HS-27A (cell line): ENCODE data around the gene MIGA2.
"Not testable (repeated sequence)": the region's sequence is repeated elsewhere in the genome, so short reads cannot be mapped to it uniquely, and the experiment has no call there.

Experiments used
- DNase-seq: peaks from one replicate; pipeline ENCODE4 v3.0.0-alpha.2; 2012; ENCODE audit warnings: low read depth, missing footprints

The MIGA2 gene

GRCh38 chr9:129011761-129012181 lies 24.7 kb upstream of the MIGA2 start:
- no peak for DNase-seq

- DNase-seq: no peak
Observed at GRCh38 chr9:129012343-129012742, 24.1 kb upstream of the MIGA2 start.

- DNase-seq: no peak
Observed at GRCh38 chr9:129012893-129013448, 23.5 kb upstream of the MIGA2 start.

- DNase-seq: no peak
Observed at GRCh38 chr9:129013674-129014073, 22.8 kb upstream of the MIGA2 start.

- DNase-seq: no peak
Observed at GRCh38 chr9:129014124-129014523, 22.3 kb upstream of the MIGA2 start.

GRCh38 chr9:129014608-129015007 lies 21.8 kb upstream of the MIGA2 start:
- no peak for DNase-seq

GRCh38 chr9:129021091-129021490 lies 15.3 kb upstream of the MIGA2 start:
- DNase-seq: no peak

GRCh38 chr9:129022037-129022436 lies 14.4 kb upstream of the MIGA2 start:
- DNase-seq: no peak

GRCh38 chr9:129023036-129023907 lies 13.2 kb upstream of the MIGA2 start:
- DNase-seq: no peak

GRCh38 chr9:129023908-129024233 lies 12.6 kb upstream of the MIGA2 start:
- no peak for DNase-seq

- DNase-seq: no peak
Observed at GRCh38 chr9:129026442-129027223, 9.8 kb upstream of the MIGA2 start.

- DNase-seq: no peak
Observed at GRCh38 chr9:129027224-129027684, 9.2 kb upstream of the MIGA2 start.

GRCh38 chr9:129027685-129028191 lies 8.7 kb upstream of the MIGA2 start:
- no peak for DNase-seq

GRCh38 chr9:129028192-129028966 lies 8.0 kb upstream of the MIGA2 start, which contains the start of gene SH3GLB2:
TSS of gene SH3GLB2 (minus strand) at chr9:129028331. CDS start at chr9:129028154, 177 bp downstream.
- DNase-seq: peak; percentile 66

- no peak for DNase-seq
Observed at GRCh38 chr9:129030191-129030590, 6.2 kb upstream of the MIGA2 start.

GRCh38 chr9:129031514-129031913 lies 4.9 kb upstream of the MIGA2 start:
- DNase-seq: no peak

GRCh38 chr9:129032541-129033159 lies 3.8 kb upstream of the MIGA2 start:
- DNase-seq: no peak

- no peak for DNase-seq
Observed at GRCh38 chr9:129033216-129033615, 3.2 kb upstream of the MIGA2 start.

GRCh38 chr9:129035838-129036237 lies 588 bp upstream of the MIGA2 start:
- not testable (repeated sequence) for DNase-seq

- DNase-seq: no peak
Observed at GRCh38 chr9:129036923-129037766, 719 bp downstream of the MIGA2 start.
